Stimulated activated CD8-positive, alpha-beta memory T cell treated with anti-CD3 and anti-CD28 coated beads, Interleukin-2, amount 100 ng/mL, for 48 hours (primary cell): ENCODE results near the gene HPS4.
A peak's percentile ranks its signal among the peaks of the same experiment; 100 is the strongest.
"Not testable (repeated sequence)": the region's sequence is repeated elsewhere in the genome, so short reads cannot be mapped to it uniquely, and the experiment has no call there.

Source experiments
- DNase-seq, 2 donors: peaks; one replicate each; pipeline ENCODE4 v3.0.0-alpha.2; 2020; ENCODE audit warnings: low read depth in 2 of 2

The HPS4 gene

DNA sequence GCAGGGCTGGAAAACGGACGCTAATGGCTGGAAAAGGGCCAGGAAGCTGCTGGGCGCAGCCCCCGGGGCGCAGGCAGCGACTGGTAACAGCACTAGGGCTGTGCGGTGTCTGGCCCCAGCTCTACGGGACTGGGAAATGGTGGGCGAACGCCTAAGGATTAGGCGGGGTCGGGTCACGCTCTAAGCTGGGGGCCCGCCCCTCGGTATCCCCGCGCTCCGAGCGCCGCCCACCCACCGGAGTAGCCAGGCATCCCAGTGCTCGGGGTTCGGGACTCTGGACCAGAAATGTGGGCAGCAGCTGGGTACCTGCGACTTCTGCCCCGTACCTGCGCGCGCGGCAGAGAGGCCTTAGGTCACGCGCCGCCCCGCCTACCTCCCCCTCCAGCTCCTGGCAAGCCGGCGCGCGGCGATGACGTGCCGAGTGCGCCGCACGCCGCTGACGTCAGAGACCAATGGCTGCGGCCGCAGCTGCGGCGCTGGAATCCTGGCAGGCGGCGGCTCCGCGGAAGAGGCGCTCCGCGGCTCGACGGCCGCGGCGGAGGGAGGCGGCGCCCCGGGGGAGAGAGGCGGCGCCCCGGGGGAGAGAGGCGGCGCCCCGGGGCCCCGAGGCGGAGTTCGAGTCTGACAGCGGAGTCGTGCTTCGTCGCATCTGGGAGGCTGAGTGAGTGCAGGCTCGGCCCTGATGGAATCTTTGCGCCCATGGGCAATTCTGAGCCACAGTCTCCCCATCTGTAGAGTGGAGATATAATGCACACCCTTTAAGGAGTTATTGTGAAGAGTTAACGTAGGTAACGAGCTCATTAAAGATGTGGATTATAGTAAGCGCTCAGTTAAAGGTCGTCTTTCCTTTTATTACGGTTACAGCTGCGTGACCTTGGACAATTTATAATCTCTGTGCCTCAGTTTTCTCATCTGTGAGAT, at the start of gene HPS4, which contains the start of gene SRRD:
HPS4 (minus strand) TSS at position 345 of the 921 bp plus-strand sequence. CDS start 2,021 bp downstream, outside the sequence.
SRRD (plus strand) TSS at position 439 of the 921 bp plus-strand sequence; CDS start at position 453, 14 bp downstream.
- peak; percentile 87 to 89 for DNase-seq

DNA sequence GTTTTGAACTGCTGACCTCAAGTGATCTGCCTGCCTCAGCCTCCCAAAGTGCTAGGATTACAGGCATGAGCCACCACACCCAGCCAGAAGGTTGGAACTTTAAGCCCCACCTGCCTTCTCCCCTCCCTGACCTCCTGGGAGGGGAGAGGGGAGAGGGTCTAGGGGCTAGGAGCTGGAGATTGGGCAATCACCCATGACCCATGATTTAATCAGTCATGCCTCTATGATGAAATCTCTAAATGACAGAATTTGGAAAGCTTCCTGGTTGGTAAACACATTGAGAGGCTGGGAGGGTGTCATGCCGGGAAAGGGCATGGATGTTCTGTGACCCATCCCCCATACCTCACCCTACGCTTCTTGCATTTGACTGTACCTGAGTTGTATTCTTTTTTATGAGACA, 45.8 kb upstream of the HPS4 start:
- DNase-seq, result no peak

DNA sequence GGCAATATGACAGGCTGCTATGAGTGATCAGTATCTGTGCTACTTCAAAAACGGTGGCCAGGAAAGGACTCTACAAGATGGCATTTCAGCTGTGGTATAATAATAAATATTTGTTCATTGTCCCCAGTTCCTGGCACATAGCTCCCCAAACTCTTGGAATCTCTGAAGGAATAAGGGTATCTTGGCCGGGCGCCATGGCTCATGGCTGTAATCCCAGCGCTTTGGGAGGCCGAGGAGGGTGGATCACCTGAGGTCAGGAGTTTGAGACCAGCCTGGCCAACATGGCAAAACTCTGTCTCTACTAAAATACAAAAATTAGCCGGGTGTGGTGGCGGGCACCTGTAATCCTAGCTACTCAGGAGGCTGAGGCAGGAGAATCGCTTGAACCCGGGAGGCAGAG, 44.9 kb upstream of the HPS4 start:
- not testable (repeated sequence) for DNase-seq

DNA sequence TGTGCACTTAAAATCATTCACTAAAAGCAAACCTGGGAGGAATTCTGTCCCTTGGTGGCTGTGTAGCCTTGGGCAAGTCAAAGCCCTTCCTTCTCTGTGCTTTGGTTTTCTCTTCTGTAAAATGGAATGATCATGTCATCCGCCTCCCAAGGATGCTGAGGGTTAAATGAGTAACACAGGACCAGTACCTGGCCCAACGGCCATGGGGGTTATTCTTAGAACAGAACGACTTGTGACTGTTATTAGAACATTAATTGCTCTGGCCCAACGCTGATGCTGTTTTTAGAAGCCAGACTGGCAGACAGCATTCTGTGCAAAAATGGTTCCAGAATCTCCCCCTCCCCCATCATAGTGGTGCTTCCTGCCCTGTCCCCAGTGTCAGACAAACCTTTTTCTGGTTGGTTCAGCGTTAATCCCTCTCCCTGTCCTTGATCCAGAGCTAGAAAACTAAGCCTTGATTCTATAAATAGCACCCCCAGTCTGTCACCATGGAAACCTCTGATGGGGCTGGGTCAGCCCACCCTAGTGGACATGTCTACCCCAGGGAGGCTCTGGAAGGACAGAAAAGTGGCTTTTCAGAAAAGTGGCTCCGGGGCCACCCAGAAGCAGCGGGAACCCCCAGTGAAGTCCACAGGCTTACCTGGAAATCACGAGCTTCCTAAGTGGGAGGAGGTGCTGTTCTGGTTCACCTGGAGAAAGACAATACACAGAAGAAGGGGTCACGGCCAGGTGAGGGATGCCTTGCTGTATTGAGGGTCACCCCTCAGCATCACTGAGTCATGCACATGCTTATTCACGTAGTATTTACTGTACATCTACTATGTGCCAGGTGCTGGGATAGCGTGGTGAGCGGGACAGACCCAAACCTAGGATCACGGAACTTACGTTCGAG, 44.2 kb upstream of the HPS4 start:
- no peak for DNase-seq

DNA sequence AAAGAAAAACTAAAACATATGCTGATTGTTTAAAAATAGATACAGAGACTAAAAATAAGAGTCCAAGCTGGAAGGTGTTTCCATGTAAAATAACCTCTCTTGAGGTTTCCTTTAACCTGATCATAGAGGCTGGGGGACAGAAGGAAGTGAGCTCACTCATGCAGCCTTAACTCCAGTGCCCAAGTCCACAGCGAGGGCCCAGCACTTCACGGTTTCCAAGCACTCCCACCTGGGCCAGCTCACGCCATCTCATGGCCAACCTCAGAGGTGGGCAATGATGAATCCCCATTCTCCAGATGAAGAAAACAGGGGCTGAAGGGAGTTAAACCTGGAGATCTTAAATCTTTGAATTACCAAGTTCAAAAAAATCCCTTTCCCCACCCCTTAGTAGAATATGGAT, 43.6 kb upstream of the HPS4 start:
- DNase-seq, result no peak

DNA sequence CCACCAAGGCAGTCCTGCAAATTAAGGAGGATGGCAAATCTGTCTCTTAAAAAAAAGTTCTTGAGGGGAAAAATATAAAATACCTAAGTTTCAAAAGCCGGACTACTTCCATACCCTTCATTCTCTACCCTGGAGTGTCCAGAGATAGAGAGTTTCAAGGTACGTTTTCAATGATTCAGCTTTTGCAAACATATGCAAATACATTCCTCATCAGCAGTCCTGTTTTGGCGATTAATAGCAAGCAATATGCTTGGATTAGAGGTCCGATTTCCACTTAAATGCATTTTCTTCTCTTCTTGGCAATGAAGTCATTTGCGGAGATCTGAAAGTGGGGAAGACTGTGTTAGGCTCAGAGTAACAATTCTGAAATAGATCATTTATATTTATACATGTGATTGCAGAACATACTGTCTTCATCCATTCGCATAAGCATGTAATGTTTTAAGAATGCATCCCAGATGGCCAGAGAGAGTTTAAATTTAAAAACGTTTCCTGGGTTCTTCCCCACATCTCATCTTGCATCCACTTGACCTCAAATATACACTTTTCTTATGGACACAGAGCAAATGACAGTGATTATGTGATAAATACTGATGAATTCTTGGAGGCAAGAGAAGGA, 42.5 kb upstream of the HPS4 start:
- no peak for DNase-seq

DNA sequence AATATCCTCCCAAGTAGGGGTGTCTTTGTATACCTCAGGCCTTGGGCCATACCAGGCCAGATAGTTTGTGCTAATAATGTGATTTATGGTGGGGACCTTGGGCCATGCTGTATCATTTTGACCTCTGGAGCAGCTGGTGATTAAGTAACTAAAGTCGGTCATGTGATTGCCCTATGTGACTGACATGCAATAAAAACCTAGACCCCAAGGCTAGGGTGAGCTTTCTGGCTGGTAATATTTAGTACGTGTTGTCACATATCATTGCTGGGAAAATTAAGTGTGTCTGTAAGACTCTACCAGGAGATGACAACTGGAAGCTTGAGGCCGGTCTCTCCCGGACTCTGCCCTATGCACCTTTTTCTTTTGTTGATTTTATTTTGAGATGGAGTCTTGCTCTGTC, 41.3 kb upstream of the HPS4 start:
- no peak for DNase-seq

DNA sequence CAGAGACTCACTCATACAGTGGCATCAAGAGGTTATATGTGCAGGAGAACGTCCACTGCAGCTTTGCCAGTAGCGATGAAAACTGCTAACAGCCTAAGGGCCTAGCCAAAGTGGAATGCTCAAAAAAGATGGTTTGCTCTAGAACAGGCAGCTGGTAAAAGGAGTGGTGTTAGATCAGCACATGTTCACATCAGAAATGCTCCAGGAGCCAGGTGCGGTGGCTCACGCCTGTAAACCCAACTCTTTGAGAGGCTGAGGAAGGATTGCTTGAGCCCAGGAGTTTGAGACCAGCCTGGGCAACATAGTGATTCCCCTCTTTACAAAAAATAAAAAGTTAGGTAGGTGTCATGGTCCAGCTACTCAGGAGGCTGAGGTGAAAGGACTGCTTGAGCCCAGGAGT, 39.0 kb upstream of the HPS4 start:
- DNase-seq, result no peak

DNA sequence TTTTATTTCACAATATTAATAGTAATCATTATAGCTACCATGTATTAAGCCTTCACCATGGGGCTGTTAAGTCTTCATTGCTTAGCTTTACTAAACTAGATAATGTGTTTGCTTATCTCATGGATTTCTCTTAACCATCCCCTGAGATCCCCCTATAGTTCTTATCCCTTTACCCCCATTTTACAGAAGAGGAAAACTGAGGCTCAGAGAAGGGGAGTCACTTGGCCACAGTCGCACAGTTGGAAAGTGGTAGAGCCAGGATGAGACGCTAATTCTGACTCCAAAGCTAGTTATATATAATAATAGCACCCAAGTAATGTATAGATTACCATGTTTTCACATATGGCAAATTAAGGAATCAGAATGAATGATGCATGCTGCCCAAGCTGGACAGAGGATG, 38.4 kb upstream of the HPS4 start:
- DNase-seq, result no peak

DNA sequence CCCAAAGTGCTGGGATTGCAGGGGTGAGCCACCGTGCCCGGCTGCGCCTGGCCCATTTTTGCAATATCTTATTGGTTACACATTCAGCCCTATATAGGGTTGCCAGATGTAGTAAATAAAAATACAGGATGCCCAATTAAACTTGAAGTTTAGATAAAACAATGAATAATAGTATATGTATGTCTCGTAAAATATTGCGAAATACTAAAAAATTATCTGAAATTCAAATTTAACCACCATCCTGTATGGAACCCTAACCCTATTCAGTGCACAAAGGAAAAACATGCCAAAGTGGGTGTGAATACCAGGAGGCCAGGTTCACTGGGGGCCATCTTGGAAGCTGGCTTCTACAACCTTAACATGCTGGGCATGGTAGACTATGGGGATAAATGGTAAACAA, 33.8 kb upstream of the HPS4 start:
- DNase-seq, result no peak

DNA sequence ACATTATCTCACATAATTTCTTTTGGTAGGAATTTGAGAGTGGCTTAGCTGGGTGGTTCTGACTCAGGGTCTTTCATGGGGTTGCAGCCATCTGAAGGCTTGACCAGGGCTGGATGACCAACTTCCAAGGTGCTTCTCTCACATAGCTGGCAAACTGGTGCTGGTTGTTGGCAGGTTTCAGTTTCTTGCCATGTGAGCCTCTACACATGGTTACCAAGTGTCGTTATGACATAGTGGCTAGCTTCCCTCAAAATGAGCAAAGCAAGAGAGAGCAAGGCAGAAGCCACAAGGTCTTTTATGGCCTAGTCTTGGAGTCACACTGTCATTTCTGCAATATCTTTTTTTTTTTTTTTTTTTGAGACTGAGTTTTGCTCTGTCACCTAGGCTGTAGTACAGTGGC, 32.9 kb upstream of the HPS4 start:
- DNase-seq, result no peak

DNA sequence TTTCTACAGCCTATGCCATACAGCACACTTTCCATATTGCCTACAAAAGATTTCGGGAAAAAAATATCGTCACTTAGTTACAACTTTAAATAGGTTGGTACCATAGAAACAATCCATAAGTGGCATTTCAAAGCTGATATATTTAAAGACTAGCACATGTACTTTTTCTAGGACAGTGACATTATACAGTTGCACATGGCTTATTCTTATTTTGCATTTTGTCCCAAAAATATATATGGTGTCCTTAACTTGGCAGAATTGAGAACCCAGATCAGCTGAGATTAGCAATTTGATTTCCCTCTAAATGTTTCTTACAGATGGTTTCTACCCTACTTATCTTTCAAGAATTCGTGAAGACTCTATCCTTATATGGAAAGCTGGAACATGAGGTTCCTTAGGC, 32.3 kb upstream of the HPS4 start:
- no peak for DNase-seq

DNA sequence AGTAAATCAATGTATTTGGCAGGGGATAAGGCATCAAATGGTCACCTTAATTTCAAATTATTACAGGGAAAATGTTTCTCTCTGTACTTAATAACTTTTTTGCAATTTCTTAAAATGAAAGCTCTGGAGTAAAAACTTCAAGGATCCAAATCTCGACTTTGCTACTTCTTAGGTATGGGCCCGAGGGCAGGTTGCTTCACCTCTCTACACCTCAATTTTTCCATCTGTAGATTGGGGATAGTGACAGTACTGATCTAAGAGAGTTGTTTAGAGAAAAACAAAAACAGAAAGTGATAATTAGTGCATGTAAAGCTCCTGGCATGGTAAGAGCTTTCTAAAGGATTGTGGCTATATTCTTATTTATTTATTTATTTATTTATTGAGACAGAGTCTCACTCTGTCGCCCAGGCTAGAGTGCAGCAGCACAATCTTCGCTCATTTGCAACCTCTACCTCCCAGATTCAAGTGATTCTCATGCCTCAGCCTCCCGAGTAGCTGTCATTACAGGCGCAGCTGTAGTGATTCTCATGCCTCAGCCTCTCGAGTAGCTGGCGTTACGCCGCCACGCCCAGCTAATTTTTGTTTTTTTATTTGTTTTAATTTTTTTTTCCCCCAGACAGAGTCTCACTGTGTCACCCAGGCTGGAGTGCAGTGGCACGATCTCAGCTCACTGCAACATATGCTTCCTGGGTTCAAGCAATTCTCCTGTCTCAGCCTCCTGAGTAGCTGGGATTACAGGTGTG, 31.0 kb upstream of the HPS4 start:
- no peak for DNase-seq

DNA sequence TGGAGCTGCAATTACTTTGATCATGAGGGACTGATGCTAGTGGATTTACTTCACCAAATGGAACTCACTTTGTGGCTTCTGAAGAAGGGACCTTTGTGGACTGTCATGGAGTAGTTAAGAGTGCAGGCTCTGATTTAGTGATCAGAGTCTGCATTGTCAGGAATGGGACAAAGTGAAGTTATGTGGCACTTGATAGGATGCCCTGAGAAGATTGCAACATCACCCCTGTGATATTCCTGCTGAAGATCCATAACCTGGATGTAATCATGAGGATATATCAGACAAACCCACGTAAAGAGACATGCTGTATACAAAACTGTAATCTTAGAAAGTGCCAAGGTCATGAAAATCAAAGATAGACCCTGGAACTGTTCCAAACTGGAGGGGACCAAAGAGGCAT, 30.3 kb upstream of the HPS4 start:
- no peak for DNase-seq

DNA sequence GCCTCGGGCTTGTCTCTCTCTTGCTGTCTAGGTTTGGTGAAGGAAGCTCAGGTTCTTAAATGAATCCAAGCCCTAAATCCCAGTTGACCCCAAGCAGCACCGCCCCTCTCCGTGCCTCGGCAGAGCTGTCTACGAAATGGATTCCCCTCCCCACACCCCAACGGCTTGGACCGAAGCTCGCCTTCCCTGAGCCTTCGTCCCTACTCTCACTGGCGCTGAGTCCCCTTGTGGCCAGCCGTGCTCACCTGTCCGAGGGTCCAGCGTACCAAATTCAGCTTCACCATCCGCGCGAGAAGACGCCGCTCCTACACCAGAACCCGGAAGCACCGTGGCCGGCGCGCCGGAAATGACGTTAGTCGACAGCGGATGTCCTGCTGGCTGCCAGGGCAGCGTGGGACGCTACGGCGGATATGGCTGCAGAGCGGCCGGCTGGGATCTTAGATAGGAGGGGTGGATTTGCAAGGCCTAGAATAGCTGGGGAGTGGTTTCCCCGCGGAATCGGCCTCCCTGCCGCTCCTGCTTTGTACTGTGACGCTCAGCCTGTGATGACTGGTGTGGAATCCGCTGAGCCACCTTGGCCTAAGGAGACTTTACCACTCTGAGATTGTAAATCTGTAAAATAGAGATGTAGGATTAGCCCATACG, 28.7 kb upstream of the HPS4 start, which contains the start of gene TFIP11:
TFIP11 (minus strand) TSS at position 325 of the 645 bp plus-strand sequence. CDS start 2,201 bp downstream, outside the sequence.
- DNase-seq, result peak; percentile 89 to 95

DNA sequence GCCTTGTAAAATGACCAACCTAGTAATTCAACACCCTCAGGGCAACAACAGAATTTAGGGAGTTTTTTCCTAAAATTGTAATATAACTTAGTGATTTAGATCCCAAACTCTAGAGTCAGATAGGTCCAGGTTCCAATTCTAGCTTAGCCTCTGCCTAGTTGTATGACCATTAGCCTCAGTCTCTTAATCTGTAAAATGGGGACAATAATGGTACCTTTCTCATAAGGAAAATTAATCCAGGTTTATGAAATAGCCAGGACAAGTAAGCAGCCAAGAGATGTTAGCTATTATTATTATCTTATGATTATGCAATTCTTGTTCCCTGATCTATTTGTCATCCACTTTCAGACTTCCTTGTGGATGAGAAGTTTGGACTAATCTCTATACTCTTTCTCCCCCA, 24.6 kb upstream of the HPS4 start:
- DNase-seq, result no peak

DNA sequence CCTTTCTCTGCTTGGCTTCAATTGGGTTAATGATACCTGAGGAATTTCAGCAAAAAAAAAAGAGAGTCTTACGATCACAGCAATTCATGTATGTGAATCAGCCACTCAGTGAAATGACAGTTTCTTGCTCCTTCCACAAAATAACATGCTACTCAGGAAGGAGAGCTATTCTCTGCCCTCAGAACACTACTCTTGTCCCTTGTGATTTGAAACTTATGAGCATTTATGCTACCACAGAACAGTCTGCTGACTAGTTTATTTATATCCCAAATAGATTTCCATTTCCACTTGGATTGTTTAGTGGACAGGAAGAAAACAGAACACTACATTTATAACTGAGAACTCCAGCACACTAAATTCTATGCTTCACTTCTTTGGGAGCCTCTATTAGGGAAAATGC, 20.2 kb upstream of the HPS4 start:
- DNase-seq, result no peak

DNA sequence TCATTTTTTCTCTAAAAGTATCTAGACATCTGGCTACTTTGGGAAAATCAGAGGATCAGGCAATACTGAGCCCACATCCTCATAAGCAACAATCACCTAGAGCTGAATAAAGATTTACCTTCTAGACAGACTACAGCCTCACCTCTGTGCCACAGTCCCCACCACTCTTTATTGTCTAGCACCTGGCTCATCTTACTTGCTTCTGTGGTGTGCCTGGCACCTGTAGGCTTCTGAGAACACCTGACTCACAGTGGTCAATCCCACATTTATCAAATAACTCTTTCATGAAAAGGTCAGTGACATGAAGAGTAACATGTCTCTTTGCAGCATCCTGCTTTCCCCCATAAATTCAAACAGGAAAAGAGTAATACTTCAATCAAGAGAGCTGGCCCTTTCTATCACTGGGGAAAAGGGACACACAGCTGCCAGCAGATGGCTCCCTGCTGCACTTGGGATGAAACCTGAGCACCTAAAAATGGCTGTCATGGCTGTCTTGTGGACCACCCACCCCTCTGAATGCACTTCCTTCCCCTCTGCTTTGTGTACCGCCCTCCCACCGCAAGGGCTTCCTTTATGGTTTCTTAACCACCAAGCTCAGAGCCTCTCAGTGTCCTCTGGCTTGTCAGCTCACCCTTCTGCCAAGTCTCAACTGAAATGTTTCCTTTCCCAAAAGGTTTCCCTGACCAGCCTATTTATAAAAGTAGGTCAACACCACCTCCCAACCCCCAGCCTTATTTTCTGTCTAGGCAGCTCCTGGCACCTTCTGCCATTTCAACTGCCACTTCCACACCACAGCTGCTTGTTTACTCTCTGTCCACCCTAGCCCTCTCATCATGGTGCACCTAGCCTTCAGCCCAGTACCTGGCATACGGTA, 19.3 kb upstream of the HPS4 start:
- DNase-seq, result peak in 1 of 2 donors; percentile 38

DNA sequence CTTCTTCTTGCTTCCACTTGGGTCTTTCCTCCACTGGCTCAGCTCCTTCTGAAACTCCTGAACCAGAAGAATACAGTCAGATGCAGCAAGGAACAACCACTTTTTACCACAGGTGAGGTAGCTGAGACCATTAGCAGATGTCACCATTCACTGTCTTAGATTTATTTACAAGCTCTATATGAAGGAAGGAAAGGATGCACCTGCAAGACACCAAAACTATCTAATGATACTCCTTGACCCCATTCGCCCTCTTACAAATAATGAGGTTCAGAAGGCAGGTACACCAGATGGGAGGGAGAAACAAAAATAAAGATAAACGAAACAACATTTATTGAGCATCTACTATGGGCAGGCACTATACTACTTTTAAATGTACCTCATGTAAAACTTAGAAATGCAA, 18.4 kb upstream of the HPS4 start:
- DNase-seq, result no peak
